ENCODE results near the gene MRPL28. TPM values are rescaled to one million over a fixed set of nuclear protein-coding genes. Genes with fewer than 3 reads are reported as not detected.
A peak's percentile ranks its signal among the peaks of the same experiment; 100 is the strongest.
"Not testable (repeated sequence)": the region's sequence is repeated elsewhere in the genome, so short reads cannot be mapped to it uniquely, and the experiment has no call there.

The MRPL28 gene
- total RNA-seq (10 to 100 TPM; 35.5 to 38.0 TPM), polyA plus RNA-seq (100 to 1,000 TPM in 1 of 2 donors, 10 to 100 TPM in 1; 42.6 to 107 TPM)
- long read RNA-seq, donor 1, transcript MRPL28-201 (6 exons, 1,098 nt): major isoform, 50 of 75 reads
- long read RNA-seq, donor 1, transcript MRPL28-210 (5 exons, 1,512 nt): minor isoform, 11 of 75 reads
- long read RNA-seq, donor 1, partial matches to known transcripts: 10 of 75 reads
- long read RNA-seq, donor 1, other reads (novel, unspliced or antisense): 1 of 75 reads
- long read RNA-seq, donor 2, transcript MRPL28-201 (6 exons, 1,098 nt): major isoform, 6 of 13 reads
- long read RNA-seq, donor 2, partial matches to known transcripts: 4 of 13 reads
- long read RNA-seq, donor 2, other reads (novel, unspliced or antisense): 0 of 13 reads

GRCh38 chr16:370443-370842 lies at the start of gene MRPL28:
Gene MRPL28, minus strand, starts transcription at chr16:370538. Its CDS starts 320 bp downstream, at chr16:370218.
- H3K36me3 ChIP-seq (ENCODE audit: control insufficient read depth in 1 of 2, insufficient read depth in 2 of 2, low read length in 1 of 2): peaks cover 0 to 9% of the 10 kb centered on the region in 2 donors
- H3K9me3 ChIP-seq (ENCODE audit: control insufficient read depth, low read length): no peaks in the 10 kb centered on the region
- DNase-seq: peak; percentile 96 to 98
- WGBS, 2 donors: 0 to 1% methylated on average over 24 to 30 of the region's 30 CpGs
- intact Hi-C loops (cut with DNase I): no loop called here
- no peak within 1 kb of the TSS for H3K4me3 ChIP-seq (ENCODE audit: low read length in 2 of 2)
- no peaks in the 10 kb centered on the region for H3K4me1 ChIP-seq (ENCODE audit: control insufficient read depth in 1 of 2, insufficient read depth in 2 of 2, low read length in 2 of 2)
- no peak within 1 kb of the TSS for H3K27ac ChIP-seq (ENCODE audit: low read depth in 1 of 2, low read length in 2 of 2)
- H3K27me3 ChIP-seq (ENCODE audit: control insufficient read depth in 1 of 2, insufficient read depth in 2 of 2, low read length in 1 of 2): no peaks in the 10 kb centered on the region
- ATAC-seq (ENCODE audit: low FRiP score): peak; percentile 92

GRCh38 chr16:415170-415498 lies 44.8 kb upstream of the MRPL28 start:
- H3K27me3 ChIP-seq (ENCODE audit: control insufficient read depth in 1 of 2, insufficient read depth in 2 of 2, low read length in 1 of 2); DNase-seq; H3K36me3 ChIP-seq (ENCODE audit: control insufficient read depth in 1 of 2, insufficient read depth in 2 of 2, low read length in 1 of 2); ATAC-seq (ENCODE audit: low FRiP score); H3K4me1 ChIP-seq (ENCODE audit: control insufficient read depth in 1 of 2, insufficient read depth in 2 of 2, low read length in 2 of 2); H3K9me3 ChIP-seq (ENCODE audit: control insufficient read depth, low read length); intact Hi-C loops (cut with DNase I); H3K4me3 ChIP-seq (ENCODE audit: low read length in 2 of 2); H3K27ac ChIP-seq (ENCODE audit: low read depth in 1 of 2, low read length in 2 of 2): not testable (repeated sequence)
- WGBS, 2 donors: 97% methylated on average over 3 of the region's 3 CpGs

GRCh38 chr16:414395-415169 lies 44.2 kb upstream of the MRPL28 start:
- DNase-seq (no peak), ATAC-seq (ENCODE audit: low FRiP score) (no peak)
- intact Hi-C loops (cut with DNase I): no loop called here
- no peak overlapping the region for H3K27ac ChIP-seq (ENCODE audit: low read depth in 1 of 2, low read length in 2 of 2)
- 86 to 87% methylated on average over 21 of the region's 21 CpGs for WGBS, 2 donors
- no peak overlapping the region for H3K4me3 ChIP-seq (ENCODE audit: low read length in 2 of 2)
- no peaks in the 10 kb centered on the region for H3K9me3 ChIP-seq (ENCODE audit: control insufficient read depth, low read length)
- H3K4me1 ChIP-seq (ENCODE audit: control insufficient read depth in 1 of 2, insufficient read depth in 2 of 2, low read length in 2 of 2): no peaks in the 10 kb centered on the region
- H3K27me3 ChIP-seq (ENCODE audit: control insufficient read depth in 1 of 2, insufficient read depth in 2 of 2, low read length in 1 of 2): no peaks in the 10 kb centered on the region
- H3K36me3 ChIP-seq (ENCODE audit: control insufficient read depth in 1 of 2, insufficient read depth in 2 of 2, low read length in 1 of 2): no peaks in the 10 kb centered on the region

- H3K27me3 ChIP-seq (ENCODE audit: control insufficient read depth in 1 of 2, insufficient read depth in 2 of 2, low read length in 1 of 2): no peaks in the 10 kb centered on the region
- H3K9me3 ChIP-seq (ENCODE audit: control insufficient read depth, low read length): no peaks in the 10 kb centered on the region
- H3K27ac ChIP-seq (ENCODE audit: low read depth in 1 of 2, low read length in 2 of 2): no peak overlapping the region
- no peak overlapping the region for H3K4me3 ChIP-seq (ENCODE audit: low read length in 2 of 2)
- no peaks in the 10 kb centered on the region for H3K36me3 ChIP-seq (ENCODE audit: control insufficient read depth in 1 of 2, insufficient read depth in 2 of 2, low read length in 1 of 2)
- ATAC-seq (ENCODE audit: low FRiP score): peak; percentile 44
- no peak for DNase-seq
- H3K4me1 ChIP-seq (ENCODE audit: control insufficient read depth in 1 of 2, insufficient read depth in 2 of 2, low read length in 2 of 2): no peaks in the 10 kb centered on the region
- intact Hi-C loops (cut with DNase I): no loop called here
- WGBS, 2 donors: 92 to 96% methylated on average over 26 of the region's 26 CpGs
Measured at GRCh38 chr16:411576-412265, 41.4 kb upstream of the MRPL28 start.

GRCh38 chr16:410516-411178 lies 40.3 kb upstream of the MRPL28 start:
- no peaks in the 10 kb centered on the region for H3K4me1 ChIP-seq (ENCODE audit: control insufficient read depth in 1 of 2, insufficient read depth in 2 of 2, low read length in 2 of 2)
- H3K4me3 ChIP-seq (ENCODE audit: low read length in 2 of 2): no peak overlapping the region
- no peak for DNase-seq
- H3K27ac ChIP-seq (ENCODE audit: low read depth in 1 of 2, low read length in 2 of 2): no peak overlapping the region
- 93 to 94% methylated on average over 30 to 36 of the region's 36 CpGs for WGBS, 2 donors
- H3K9me3 ChIP-seq (ENCODE audit: control insufficient read depth, low read length): no peaks in the 10 kb centered on the region
- no peaks in the 10 kb centered on the region for H3K27me3 ChIP-seq (ENCODE audit: control insufficient read depth in 1 of 2, insufficient read depth in 2 of 2, low read length in 1 of 2)
- intact Hi-C loops (cut with DNase I): no loop called here
- peak; percentile 6 for ATAC-seq (ENCODE audit: low FRiP score)
- no peaks in the 10 kb centered on the region for H3K36me3 ChIP-seq (ENCODE audit: control insufficient read depth in 1 of 2, insufficient read depth in 2 of 2, low read length in 1 of 2)

GRCh38 chr16:407253-407652 lies 36.9 kb upstream of the MRPL28 start:
- intact Hi-C loops (cut with DNase I): no loop called here
- H3K4me1 ChIP-seq (ENCODE audit: control insufficient read depth in 1 of 2, insufficient read depth in 2 of 2, low read length in 2 of 2): no peaks in the 10 kb centered on the region
- DNase-seq: no peak
- H3K27me3 ChIP-seq (ENCODE audit: control insufficient read depth in 1 of 2, insufficient read depth in 2 of 2, low read length in 1 of 2): no peaks in the 10 kb centered on the region
- no peak for ATAC-seq (ENCODE audit: low FRiP score)
- no peaks in the 10 kb centered on the region for H3K36me3 ChIP-seq (ENCODE audit: control insufficient read depth in 1 of 2, insufficient read depth in 2 of 2, low read length in 1 of 2)
- H3K27ac ChIP-seq (ENCODE audit: low read depth in 1 of 2, low read length in 2 of 2): no peak overlapping the region
- no peak overlapping the region for H3K4me3 ChIP-seq (ENCODE audit: low read length in 2 of 2)
- no peaks in the 10 kb centered on the region for H3K9me3 ChIP-seq (ENCODE audit: control insufficient read depth, low read length)
- WGBS, 2 donors: 85 to 87% methylated on average over 16 of the region's 16 CpGs

- Histone ChIP-seq H3K27ac (ENCODE audit: low read depth in 1 of 2, low read length in 2 of 2) (no peak overlapping the region), H3K4me1 (ENCODE audit: control insufficient read depth in 1 of 2, insufficient read depth in 2 of 2, low read length in 2 of 2) (no peaks in the 10 kb centered on the region), H3K4me3 (ENCODE audit: low read length in 2 of 2) (no peak overlapping the region), H3K27me3 (ENCODE audit: control insufficient read depth in 1 of 2, insufficient read depth in 2 of 2, low read length in 1 of 2) (no peaks in the 10 kb centered on the region), H3K36me3 (ENCODE audit: control insufficient read depth in 1 of 2, insufficient read depth in 2 of 2, low read length in 1 of 2) (no peaks in the 10 kb centered on the region), H3K9me3 (ENCODE audit: control insufficient read depth, low read length) (no peaks in the 10 kb centered on the region)
- no peak for ATAC-seq (ENCODE audit: low FRiP score)
- intact Hi-C loops (cut with DNase I): no loop called here
- DNase-seq: no peak
- 90 to 91% methylated on average over 25 to 27 of the region's 27 CpGs for WGBS, 2 donors
Measured at GRCh38 chr16:405548-406506, 35.5 kb upstream of the MRPL28 start.
